ENCODE results near the gene ESR2. TPM values are rescaled to one million over a fixed set of nuclear protein-coding genes. Genes with fewer than 3 reads are reported as not detected.

Gene ESR2
- total RNA-seq, 2 experiments from 2014 or later: 0.31 to 0.43 TPM

GRCh38 chr14:64197996-64198395 is 96.2 kb downstream of the ESR2 start:
- Mint-ChIP-seq H3K36me3 (ENCODE audit: low read depth) (peaks cover 5% of the 10 kb centered on the region), H3K9me3 (no peaks in the 10 kb centered on the region), H3K4me1 (ENCODE audit: low read depth) (peaks cover 25% of the 10 kb centered on the region), H3K27ac (no peak overlapping the region), H3K27me3 (no peaks in the 10 kb centered on the region), H3K4me3 (no peak overlapping the region)
- intact Hi-C loops (cut with micrococcal nuclease): no loop called here
- CTCF ChIA-PET: interaction anchor here (3.5 kb wide), 1 partner anchor 106 kb away, joined by 14 read pairs; no protein-coding TSS in a partner anchor
- POLR2A ChIA-PET: no interaction called here
- DNase-seq (no peak), ATAC-seq (no peak)
- TF ChIP-seq CTCF (IDR thresholded peaks at IDR 0.05): no peak

- ATAC-seq: peak; percentile 55
- Mint-ChIP-seq H3K4me3 (peak overlapping the region; percentile 9), H3K27ac (no peak overlapping the region), H3K4me1 (ENCODE audit: low read depth) (peaks cover 25% of the 10 kb centered on the region), H3K36me3 (ENCODE audit: low read depth) (peaks cover 5% of the 10 kb centered on the region), H3K27me3 (no peaks in the 10 kb centered on the region), H3K9me3 (no peaks in the 10 kb centered on the region)
- DNase-seq: peak; percentile 26
- intact Hi-C loops (cut with micrococcal nuclease): no loop called here
- no peak for TF ChIP-seq CTCF (IDR thresholded peaks at IDR 0.05)
- CTCF ChIA-PET: interaction anchor here (1.1 to 3.5 kb wide), 2 partner anchors 107 to 201 kb away, joined by 3 to 14 read pairs; no protein-coding TSS in a partner anchor
- POLR2A ChIA-PET: interaction anchor here (0.6 kb wide), 1 partner anchor 458 kb away, joined by 3 read pairs; no protein-coding TSS in a partner anchor
Measured at GRCh38 chr14:64196814-64197411, 97.3 kb downstream of the ESR2 start.

- H3K36me3 Mint-ChIP-seq (ENCODE audit: low read depth): peaks cover 7% of the 10 kb centered on the region
- ChIA-PET POLR2A (interaction anchor here (0.6 kb wide), 1 partner anchor 457 kb away, joined by 3 read pairs; no protein-coding TSS in a partner anchor), CTCF (interaction anchor here (2.9 to 3.5 kb wide), 2 partner anchors 99 to 108 kb away, joined by 8 to 14 read pairs; no protein-coding TSS in a partner anchor)
- ATAC-seq (no peak), DNase-seq (no peak)
- peaks cover 27% of the 10 kb centered on the region for H3K4me1 Mint-ChIP-seq (ENCODE audit: low read depth)
- intact Hi-C loops (cut with micrococcal nuclease): no loop called here
- no peak overlapping the region for H3K4me3 Mint-ChIP-seq
- H3K27me3 Mint-ChIP-seq: no peaks in the 10 kb centered on the region
- H3K27ac Mint-ChIP-seq: no peak overlapping the region
- TF ChIP-seq CTCF (IDR thresholded peaks at IDR 0.05): no peak
- H3K9me3 Mint-ChIP-seq: no peaks in the 10 kb centered on the region
Measured at GRCh38 chr14:64196056-64196455, 98.1 kb downstream of the ESR2 start.

- peak overlapping the region; percentile 80 for H3K27ac Mint-ChIP-seq
- CTCF ChIA-PET: interaction anchor here (0.9 to 3.5 kb wide), 3 partner anchors 12 to 109 kb away, joined by 4 to 14 read pairs (median 8); no protein-coding TSS in a partner anchor
Measured at GRCh38 chr14:64195199-64195598, 99.0 kb downstream of the ESR2 start.

More at GRCh38 chr14:64195199-64195598, 99.0 kb downstream of the ESR2 start:
- intact Hi-C loops (cut with micrococcal nuclease): no loop called here
- peaks cover 13% of the 10 kb centered on the region for H3K36me3 Mint-ChIP-seq (ENCODE audit: low read depth)
- TF ChIP-seq CTCF (IDR thresholded peaks at IDR 0.05): no peak
- no peak overlapping the region for H3K4me3 Mint-ChIP-seq
- POLR2A ChIA-PET: no interaction called here
- peaks cover 27% of the 10 kb centered on the region for H3K4me1 Mint-ChIP-seq (ENCODE audit: low read depth)
- ATAC-seq (no peak), DNase-seq (no peak)
- H3K27me3 Mint-ChIP-seq: no peaks in the 10 kb centered on the region
- H3K9me3 Mint-ChIP-seq: no peaks in the 10 kb centered on the region
